NT2/D1 (cell line): ENCODE results near the gene TTLL5.

Experiments used
- DNase-seq: peaks from one replicate; pipeline ENCODE4 v3.0.0-alpha.2; 2011; ENCODE audit warnings: low read depth, low spot score
- H3K27me3 ChIP-seq: 2 replicates; pipeline ENCODE4 v1.6.0; 2011; ENCODE audit warnings: mild to moderate bottlenecking; ENCODE audit not compliant: insufficient read length, insufficient read depth
- H3K36me3 ChIP-seq: 2 replicates; pipeline ENCODE4 v1.6.1; 2011; ENCODE audit warnings: mild to moderate bottlenecking, low read length, mixed read lengths; ENCODE audit not compliant: insufficient read depth, insufficient read length
- H3K4me1 ChIP-seq: 2 replicates; pipeline ENCODE4 v1.5.1; 2011; ENCODE audit not compliant: insufficient read depth, insufficient read length
- H3K4me3 ChIP-seq: 2 replicates; pipeline ENCODE4 v1.5.1; 2011; ENCODE audit warnings: low read depth; ENCODE audit not compliant: insufficient read length
- H3K9ac ChIP-seq: 2 replicates; pipeline ENCODE4 v1.6.0; 2011; ENCODE audit warnings: low read depth; ENCODE audit not compliant: insufficient read length
- H3K9me3 ChIP-seq: 2 replicates; pipeline ENCODE4 v1.5.1; 2011; ENCODE audit warnings: mild to moderate bottlenecking, low read length; ENCODE audit not compliant: insufficient read depth
- SUZ12 ChIP-seq: IDR thresholded peaks from 2 replicates; pipeline ENCODE4 v1.6.1; 2011; ENCODE audit not compliant: insufficient read length, insufficient read depth; ENCODE audit errors: extremely low read depth
- YY1 ChIP-seq: IDR thresholded peaks from 2 replicates; pipeline ENCODE4 v1.6.1; 2011; ENCODE audit not compliant: insufficient read length, insufficient read depth
- ZNF274 ChIP-seq: IDR thresholded peaks from 2 replicates; pipeline ENCODE4 v1.6.1; 2011; ENCODE audit warnings: mild to moderate bottlenecking, low read depth, low read length

The TTLL5 gene

GRCh38 chr14:75753696-75754095 lies 92.7 kb downstream of the TTLL5 start:
- Histone ChIP-seq H3K9me3 (no peaks in the 10 kb centered on the region), H3K36me3 (peaks cover 4% of the 10 kb centered on the region), H3K4me1 (no peaks in the 10 kb centered on the region), H3K9ac (no peak overlapping the region), H3K27me3 (no peaks in the 10 kb centered on the region), H3K4me3 (no peak overlapping the region)
- TF ChIP-seq ZNF274, result no peak
- TF ChIP-seq SUZ12, result no peak
- TF ChIP-seq YY1, result no peak
- no peak for DNase-seq

GRCh38 chr14:75757644-75758402 lies 96.8 kb downstream of the TTLL5 start:
- Histone ChIP-seq H3K9me3 (no peaks in the 10 kb centered on the region), H3K4me3 (no peak overlapping the region), H3K9ac (no peak overlapping the region), H3K4me1 (no peaks in the 10 kb centered on the region), H3K36me3 (peaks cover 2% of the 10 kb centered on the region), H3K27me3 (no peaks in the 10 kb centered on the region)
- no peak for DNase-seq
- TF ChIP-seq SUZ12 (no peak), ZNF274 (no peak), YY1 (no peak)

GRCh38 chr14:75764020-75764419 lies 103.0 kb downstream of the TTLL5 start:
- no peak for DNase-seq
- Histone ChIP-seq H3K4me3 (no peak overlapping the region), H3K36me3 (peaks cover 23% of the 10 kb centered on the region), H3K9me3 (no peaks in the 10 kb centered on the region), H3K9ac (no peak overlapping the region), H3K4me1 (no peaks in the 10 kb centered on the region), H3K27me3 (no peaks in the 10 kb centered on the region)
- TF ChIP-seq SUZ12 (no peak), YY1 (no peak), ZNF274 (no peak)

GRCh38 chr14:75769047-75769685 lies 108.1 kb downstream of the TTLL5 start:
- Histone ChIP-seq H3K4me1 (no peaks in the 10 kb centered on the region), H3K9me3 (no peaks in the 10 kb centered on the region), H3K9ac (no peak overlapping the region), H3K36me3 (peaks cover 19% of the 10 kb centered on the region), H3K4me3 (no peak overlapping the region), H3K27me3 (no peaks in the 10 kb centered on the region)
- DNase-seq, result no peak
- TF ChIP-seq ZNF274 (no peak), SUZ12 (no peak), YY1 (no peak)

DNA sequence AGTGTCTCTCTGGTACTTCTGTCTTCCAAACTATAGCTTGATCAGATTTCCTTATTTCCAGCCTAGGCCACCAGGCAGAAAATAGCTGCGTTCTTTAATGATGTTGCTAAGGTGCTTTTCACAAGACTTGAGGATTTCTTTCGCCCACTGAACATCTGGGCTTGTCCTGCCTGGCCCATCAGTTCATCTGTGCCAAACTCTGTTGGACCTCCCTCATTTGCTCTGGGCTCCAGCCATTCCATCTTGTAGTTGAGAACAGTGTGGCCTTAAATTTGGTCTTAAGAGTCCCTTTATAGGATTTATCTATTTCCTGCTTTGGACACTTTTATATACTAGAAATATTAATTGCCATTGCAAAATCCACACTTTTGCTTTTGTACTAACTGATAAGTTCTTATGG lies 109.6 kb downstream of the TTLL5 start:
- Histone ChIP-seq H3K9me3 (no peaks in the 10 kb centered on the region), H3K36me3 (peaks cover 17% of the 10 kb centered on the region), H3K4me3 (no peak overlapping the region), H3K4me1 (no peaks in the 10 kb centered on the region), H3K27me3 (no peaks in the 10 kb centered on the region), H3K9ac (no peak overlapping the region)
- no peak for DNase-seq
- TF ChIP-seq ZNF274 (no peak), YY1 (no peak)

GRCh38 chr14:75771595-75771994 lies 110.5 kb downstream of the TTLL5 start:
- Histone ChIP-seq H3K9ac (no peak overlapping the region), H3K9me3 (no peaks in the 10 kb centered on the region), H3K4me3 (no peak overlapping the region), H3K4me1 (no peaks in the 10 kb centered on the region), H3K36me3 (peaks cover 17% of the 10 kb centered on the region), H3K27me3 (no peaks in the 10 kb centered on the region)
- no peak for DNase-seq
- TF ChIP-seq SUZ12, result no peak
- no peak for TF ChIP-seq YY1
- TF ChIP-seq ZNF274, result no peak

GRCh38 chr14:75773046-75773445 lies 112.0 kb downstream of the TTLL5 start:
- H3K9me3 ChIP-seq, result no peaks in the 10 kb centered on the region
- no peak for DNase-seq
- no peaks in the 10 kb centered on the region for H3K4me1 ChIP-seq
- H3K4me3 ChIP-seq, result no peak overlapping the region
- peaks cover 26% of the 10 kb centered on the region for H3K36me3 ChIP-seq
- no peak for TF ChIP-seq ZNF274
- TF ChIP-seq YY1, result no peak
- no peak for TF ChIP-seq SUZ12
- H3K27me3 ChIP-seq, result no peaks in the 10 kb centered on the region
- no peak overlapping the region for H3K9ac ChIP-seq
